ENCODE data around the gene POC1A. TPM values are rescaled to one million over a fixed set of nuclear protein-coding genes. Genes with fewer than 3 reads are reported as not detected.

POC1A gene
- total RNA-seq, 2 donors from 2014 or later: 2.5 to 5.3 TPM

DNA sequence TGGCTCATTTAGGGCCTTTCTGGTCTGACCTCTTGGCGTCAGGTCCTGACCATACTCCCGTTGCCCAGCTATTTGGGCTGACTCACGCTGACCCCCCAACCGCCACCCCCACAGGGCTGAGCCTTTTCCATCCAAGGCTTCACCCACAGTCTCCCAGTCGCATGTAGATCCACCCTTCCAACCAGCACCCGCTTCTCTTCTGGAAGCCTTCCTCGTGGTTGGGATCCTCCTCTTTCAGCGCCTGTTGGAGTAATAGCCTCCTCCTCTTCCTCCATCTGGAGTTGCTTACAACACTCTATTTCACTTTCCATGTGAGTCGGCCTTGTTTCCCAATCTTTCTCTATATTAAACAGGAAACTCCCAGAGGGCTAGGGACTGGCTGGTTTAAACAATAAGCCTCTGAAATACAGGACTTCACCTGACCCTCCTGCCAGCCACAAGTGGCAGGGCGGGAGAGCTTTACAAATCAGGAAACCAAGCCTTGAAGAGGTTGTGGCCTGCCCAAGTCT is 41.7 kb upstream of the POC1A start:
- Histone ChIP-seq H3K4me3 (no peak overlapping the region), H3K27ac (no peak overlapping the region), H3K27me3 (replicated peaks; ENCODE audit: insufficient read depth) (no peaks in the 10 kb centered on the region), H3K9me3 (no peaks in the 10 kb centered on the region), H3K36me3 (no peaks in the 10 kb centered on the region), H3K4me1 (replicated peaks) (peaks cover 7% of the 10 kb centered on the region)
- TF ChIP-seq, protein P1, sequence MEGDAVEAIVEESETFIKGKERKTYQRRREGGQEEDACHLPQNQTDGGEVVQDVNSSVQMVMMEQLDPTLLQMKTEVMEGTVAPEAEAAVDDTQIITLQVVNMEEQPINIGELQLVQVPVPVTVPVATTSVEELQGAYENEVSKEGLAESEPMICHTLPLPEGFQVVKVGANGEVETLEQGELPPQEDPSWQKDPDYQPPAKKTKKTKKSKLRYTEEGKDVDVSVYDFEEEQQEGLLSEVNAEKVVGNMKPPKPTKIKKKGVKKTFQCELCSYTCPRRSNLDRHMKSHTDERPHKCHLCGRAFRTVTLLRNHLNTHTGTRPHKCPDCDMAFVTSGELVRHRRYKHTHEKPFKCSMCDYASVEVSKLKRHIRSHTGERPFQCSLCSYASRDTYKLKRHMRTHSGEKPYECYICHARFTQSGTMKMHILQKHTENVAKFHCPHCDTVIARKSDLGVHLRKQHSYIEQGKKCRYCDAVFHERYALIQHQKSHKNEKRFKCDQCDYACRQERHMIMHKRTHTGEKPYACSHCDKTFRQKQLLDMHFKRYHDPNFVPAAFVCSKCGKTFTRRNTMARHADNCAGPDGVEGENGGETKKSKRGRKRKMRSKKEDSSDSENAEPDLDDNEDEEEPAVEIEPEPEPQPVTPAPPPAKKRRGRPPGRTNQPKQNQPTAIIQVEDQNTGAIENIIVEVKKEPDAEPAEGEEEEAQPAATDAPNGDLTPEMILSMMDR (IDR thresholded peaks at IDR 0.05): no peak
- TF ChIP-seq POLR2A (IDR thresholded peaks at IDR 0.05): no peak
- TF ChIP-seq POLR2AphosphoS5 (IDR thresholded peaks at IDR 0.05): no peak
- WGBS: 83% methylated on average over 10 of the region's 10 CpGs
- intact Hi-C loops (cut with DNase I): loop anchor here (5.0 kb wide), 1 partner anchor 44 kb away; the partner anchor contains the start of gene POC1A
- DNase-seq (ENCODE audit: low spot score): no peak

DNA sequence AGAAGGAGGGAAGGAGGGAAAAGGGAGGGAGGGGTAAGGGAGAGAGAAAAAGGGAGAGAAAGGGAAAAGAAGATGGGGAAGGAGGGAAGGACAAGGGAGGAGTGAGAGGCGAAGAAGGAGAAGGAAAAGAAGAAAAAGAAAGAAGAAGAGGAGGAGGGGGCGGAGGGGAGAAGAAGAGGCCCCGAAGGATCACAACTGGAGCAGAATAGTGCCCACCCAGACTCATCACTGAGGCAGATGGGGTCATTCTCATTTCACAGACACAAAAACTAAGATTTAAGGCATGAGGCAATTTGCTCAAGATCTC is 41.0 kb upstream of the POC1A start:
- no peaks in the 10 kb centered on the region for H3K27me3 ChIP-seq (replicated peaks; ENCODE audit: insufficient read depth)
- H3K36me3 ChIP-seq: no peaks in the 10 kb centered on the region
- no peak overlapping the region for H3K27ac ChIP-seq
- H3K4me3 ChIP-seq: no peak overlapping the region
- 93% methylated on average over 3 of the region's 3 CpGs for WGBS
- TF ChIP-seq POLR2AphosphoS5 (IDR thresholded peaks at IDR 0.05) (no peak), POLR2A (IDR thresholded peaks at IDR 0.05) (no peak)
- TF ChIP-seq, protein P1 (IDR thresholded peaks at IDR 0.05): no peak
- peaks cover 13% of the 10 kb centered on the region for H3K4me1 ChIP-seq (replicated peaks)
- no peaks in the 10 kb centered on the region for H3K9me3 ChIP-seq
- no peak for DNase-seq (ENCODE audit: low spot score)
- intact Hi-C loops (cut with DNase I): loop anchor here (5.0 kb wide), 1 partner anchor 43 kb away; the partner anchor contains the start of gene POC1A

DNA sequence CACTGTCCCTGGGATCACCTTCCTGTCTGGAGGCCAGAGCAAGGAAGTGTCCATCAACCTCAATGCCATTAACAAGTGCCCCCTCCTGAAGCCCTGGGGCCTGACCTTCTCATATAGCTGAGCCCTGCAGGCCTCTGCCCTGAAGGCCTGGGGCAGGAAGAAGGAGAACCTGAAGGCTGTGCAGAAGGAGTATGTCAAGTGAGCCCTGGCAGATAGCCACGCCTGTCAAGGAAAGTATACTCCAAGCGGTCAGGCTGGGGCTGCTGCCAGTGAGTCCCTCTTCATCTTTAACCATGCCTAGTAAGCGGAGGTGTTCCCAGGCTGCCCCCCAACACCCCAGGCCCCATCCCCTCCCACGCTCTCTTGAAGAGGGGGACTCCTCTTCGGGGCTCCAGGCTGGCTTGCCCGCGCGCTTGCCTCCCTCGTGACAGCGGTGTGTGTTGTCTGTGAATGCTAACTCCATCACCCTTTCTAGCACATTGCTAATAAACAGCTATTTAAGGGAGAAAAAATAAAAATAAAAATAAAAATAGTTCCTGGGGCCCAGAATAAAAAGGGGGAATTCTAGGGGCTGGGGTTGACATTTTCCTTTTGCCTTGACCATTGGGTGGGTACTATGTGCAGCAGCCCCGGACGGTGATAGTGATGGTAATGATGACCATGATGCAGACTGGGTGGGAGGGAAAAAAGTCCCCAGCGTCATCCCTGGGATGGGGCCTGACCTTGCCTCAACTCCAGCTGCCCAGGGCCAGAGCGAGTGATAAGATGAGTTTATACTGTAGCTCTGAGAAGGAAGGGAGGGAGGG is 40.5 kb upstream of the POC1A start:
- Histone ChIP-seq H3K36me3 (no peaks in the 10 kb centered on the region), H3K4me1 (replicated peaks) (peaks cover 18% of the 10 kb centered on the region), H3K27me3 (replicated peaks; ENCODE audit: insufficient read depth) (no peaks in the 10 kb centered on the region), H3K4me3 (no peak overlapping the region), H3K9me3 (no peaks in the 10 kb centered on the region), H3K27ac (no peak overlapping the region)
- no peak for DNase-seq (ENCODE audit: low spot score)
- no peak for TF ChIP-seq POLR2A (IDR thresholded peaks at IDR 0.05)
- WGBS: 61% methylated on average over 14 of the region's 14 CpGs
- intact Hi-C loops (cut with DNase I): loop anchor here (5.0 kb wide), 1 partner anchor 42 kb away; the partner anchor contains the start of gene POC1A

DNA sequence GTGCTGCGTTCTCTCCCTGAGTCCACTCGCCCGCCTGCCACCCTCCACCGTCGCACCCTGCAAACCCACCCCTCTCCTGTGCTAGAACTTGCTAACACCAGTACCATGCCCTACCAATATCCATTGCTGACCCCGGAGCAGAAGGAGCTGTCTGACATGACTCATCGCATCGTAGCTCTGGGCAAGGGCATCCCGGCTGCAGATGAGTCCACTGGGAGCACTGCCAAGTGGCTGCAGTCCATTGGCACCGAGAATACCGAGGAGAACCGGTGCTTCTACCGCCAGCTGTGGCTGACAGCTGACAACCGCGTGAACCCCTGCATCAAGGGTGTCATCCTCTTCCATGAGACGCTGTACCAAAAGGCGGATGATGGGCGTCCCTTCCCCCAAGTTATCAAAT is 38.8 kb upstream of the POC1A start:
- Histone ChIP-seq H3K36me3 (no peaks in the 10 kb centered on the region), H3K27ac (no peak overlapping the region), H3K4me3 (no peak overlapping the region), H3K27me3 (replicated peaks; ENCODE audit: insufficient read depth) (no peaks in the 10 kb centered on the region), H3K9me3 (no peaks in the 10 kb centered on the region), H3K4me1 (replicated peaks) (peaks cover 18% of the 10 kb centered on the region)
- 53% methylated on average over 18 of the region's 18 CpGs for WGBS
- TF ChIP-seq, protein P1 (IDR thresholded peaks at IDR 0.05): no peak
- TF ChIP-seq POLR2AphosphoS5 (IDR thresholded peaks at IDR 0.05) (no peak), POLR2A (IDR thresholded peaks at IDR 0.05) (no peak)
- DNase-seq (ENCODE audit: low spot score): peak; percentile 25
- intact Hi-C loops (cut with DNase I): no loop called here

DNA sequence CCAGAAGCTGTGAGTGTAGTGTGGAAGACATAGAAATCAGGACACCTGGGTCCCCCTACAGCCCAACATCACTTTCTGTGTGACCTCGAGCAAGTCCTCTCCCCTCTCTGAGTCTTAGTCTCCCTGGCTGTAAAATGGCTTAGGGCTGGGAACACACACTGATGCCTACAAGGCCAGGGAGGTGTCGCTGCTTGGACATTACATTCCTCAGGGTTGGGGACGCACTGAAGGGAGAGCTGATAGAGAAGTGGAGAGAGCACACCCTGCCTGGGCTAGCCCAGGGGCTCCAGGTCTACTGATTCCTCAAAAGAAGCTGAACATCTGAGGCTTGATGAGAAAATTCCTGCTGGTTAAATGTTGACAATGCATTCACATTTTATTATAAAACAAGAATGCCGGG is 37.4 kb upstream of the POC1A start:
- H3K4me1 ChIP-seq (replicated peaks): peaks cover 11% of the 10 kb centered on the region
- intact Hi-C loops (cut with DNase I): no loop called here
- H3K27ac ChIP-seq: no peak overlapping the region
- H3K36me3 ChIP-seq: no peaks in the 10 kb centered on the region
- 80% methylated on average over 4 of the region's 4 CpGs for WGBS
- no peak overlapping the region for H3K4me3 ChIP-seq
- TF ChIP-seq POLR2A (IDR thresholded peaks at IDR 0.05) (no peak), POLR2AphosphoS5 (IDR thresholded peaks at IDR 0.05) (no peak)
- TF ChIP-seq, protein P1 (IDR thresholded peaks at IDR 0.05): no peak
- DNase-seq (ENCODE audit: low spot score): no peak
- no peaks in the 10 kb centered on the region for H3K27me3 ChIP-seq (replicated peaks; ENCODE audit: insufficient read depth)
- no peaks in the 10 kb centered on the region for H3K9me3 ChIP-seq
